NCI-H2029 (cell line): ENCODE measurements around the gene ATG5.

Experiments used
- DNase-seq: peaks from one replicate; lab custom pipeline; 2025; lab: John Stamatoyannopoulos, UW

ATG5 gene

DNA sequence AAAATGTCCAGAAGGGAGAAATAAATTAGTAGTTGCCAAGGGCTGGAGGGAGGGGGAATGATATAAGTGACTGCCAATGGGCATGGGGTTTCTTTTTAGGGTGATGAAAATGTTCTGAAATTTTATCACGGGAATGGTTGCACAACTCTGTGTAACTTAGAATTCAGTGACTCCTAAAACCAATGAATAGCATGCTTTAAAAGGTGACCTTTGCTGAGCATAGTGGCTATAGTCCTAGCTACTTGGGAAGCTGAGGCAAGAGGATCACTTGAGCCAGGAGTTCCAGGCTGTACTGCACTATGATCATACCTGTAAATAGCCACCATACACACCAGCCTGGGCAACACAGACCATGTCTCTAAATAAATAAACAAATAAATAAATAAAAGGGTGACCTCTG lies 109.0 kb downstream of the ATG5 start:
- no peak for DNase-seq

DNA sequence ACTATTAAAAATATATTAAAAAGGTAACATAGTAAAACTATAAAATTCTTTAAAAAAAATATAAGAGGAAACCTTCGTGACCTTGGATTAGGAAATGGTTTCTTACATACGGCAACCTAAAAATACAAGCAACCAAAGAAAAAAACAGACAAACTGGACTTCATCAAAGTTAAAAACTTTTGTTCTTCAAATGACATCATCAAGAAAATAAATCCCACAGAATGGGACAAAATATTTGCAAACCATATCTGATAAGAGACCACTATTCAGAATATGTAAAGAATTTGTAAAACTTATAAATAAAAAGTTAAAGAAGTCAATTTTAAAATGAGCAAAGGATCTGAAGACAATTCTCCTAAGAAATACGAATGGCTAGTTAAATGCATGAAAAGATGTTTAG lies 110.0 kb downstream of the ATG5 start:
- DNase-seq: no peak

GRCh38 chr6:106214531-106214930 lies 111.0 kb downstream of the ATG5 start:
- no peak for DNase-seq

- no peak for DNase-seq
These were observed 111.8 kb downstream of the ATG5 start for GRCh38 chr6:106213660-106214289.

DNA sequence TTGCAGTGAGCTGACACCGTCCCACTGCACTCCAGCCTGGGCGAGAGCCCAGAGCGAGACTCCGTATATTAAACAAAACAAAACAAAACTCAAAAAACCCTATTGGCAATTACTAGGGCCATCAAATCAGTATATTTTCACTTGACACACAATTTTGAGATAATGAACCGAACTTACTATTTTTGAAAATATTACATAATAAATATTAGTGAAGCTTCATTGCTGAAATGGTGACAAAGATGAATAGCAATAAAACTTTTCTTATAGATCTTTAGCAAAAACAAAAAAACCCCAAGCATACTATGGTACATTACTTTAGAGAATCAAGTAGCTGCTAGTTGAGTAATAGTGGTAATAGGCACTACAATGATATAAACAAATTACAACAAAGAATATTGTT lies 113.0 kb downstream of the ATG5 start:
- no peak for DNase-seq

DNA sequence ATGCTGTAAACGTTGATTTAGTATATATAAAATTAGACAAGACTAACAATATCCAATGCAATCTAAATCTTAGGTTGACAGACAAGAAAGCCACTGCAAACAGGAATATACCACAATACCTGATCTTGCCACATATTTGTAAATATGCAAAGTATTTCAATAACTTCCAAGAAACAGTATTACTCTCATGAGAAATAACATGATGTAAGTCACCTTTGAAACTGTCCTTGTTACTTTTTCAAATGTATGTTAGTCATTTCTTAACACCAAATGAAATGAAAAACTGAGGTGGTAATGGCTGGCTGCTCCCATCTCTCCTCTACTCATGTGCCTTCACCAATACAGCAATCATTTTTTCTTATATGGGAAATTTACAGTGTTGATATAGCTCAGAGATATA lies 118.7 kb downstream of the ATG5 start:
- no peak for DNase-seq

GRCh38 chr6:106204961-106205360 lies 120.6 kb downstream of the ATG5 start:
- no peak for DNase-seq

DNA sequence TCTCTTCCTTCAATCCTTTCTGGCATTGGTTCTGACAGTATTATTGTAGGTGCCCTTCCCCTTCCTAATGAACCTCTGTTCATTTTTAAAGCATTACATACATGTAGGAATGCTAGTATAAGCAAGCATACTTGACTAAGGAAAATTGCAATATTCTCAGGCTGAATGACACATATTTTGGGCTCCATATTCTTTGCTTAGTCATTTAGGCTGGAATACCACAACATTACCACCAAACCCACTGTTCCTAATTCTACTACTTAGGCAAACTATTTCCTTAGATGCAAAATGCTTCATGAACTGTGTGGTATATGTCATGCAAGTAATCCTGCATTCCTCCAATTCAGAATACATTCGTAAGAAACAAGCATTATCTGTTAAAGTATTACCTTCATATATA lies 125.6 kb downstream of the ATG5 start:
- DNase-seq: no peak

GRCh38 chr6:106199331-106199730 lies 126.2 kb downstream of the ATG5 start:
- DNase-seq: no peak

GRCh38 chr6:106197441-106197840 lies 128.1 kb downstream of the ATG5 start:
- DNase-seq: no peak

GRCh38 chr6:106194949-106195921 lies 130.3 kb downstream of the ATG5 start:
- DNase-seq: no peak

DNA sequence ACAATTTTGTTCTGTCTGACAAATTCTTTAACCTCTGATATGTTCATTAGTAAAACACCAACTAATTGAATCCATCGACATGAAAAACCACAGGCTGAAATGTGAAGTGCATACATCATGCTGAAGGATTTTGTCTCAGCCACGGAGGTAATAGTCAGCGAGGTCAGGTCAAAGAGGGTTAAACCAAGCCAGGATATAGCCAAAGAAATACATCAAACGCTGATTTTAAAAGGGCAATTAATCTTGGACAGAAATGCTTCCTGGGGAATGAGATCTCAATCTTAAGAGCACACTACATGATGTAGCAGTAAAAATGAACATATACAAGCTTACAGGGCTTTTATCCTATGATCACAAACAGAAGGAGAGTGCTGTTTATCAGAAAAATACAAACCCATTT lies 132.7 kb downstream of the ATG5 start:
- DNase-seq: no peak

DNA sequence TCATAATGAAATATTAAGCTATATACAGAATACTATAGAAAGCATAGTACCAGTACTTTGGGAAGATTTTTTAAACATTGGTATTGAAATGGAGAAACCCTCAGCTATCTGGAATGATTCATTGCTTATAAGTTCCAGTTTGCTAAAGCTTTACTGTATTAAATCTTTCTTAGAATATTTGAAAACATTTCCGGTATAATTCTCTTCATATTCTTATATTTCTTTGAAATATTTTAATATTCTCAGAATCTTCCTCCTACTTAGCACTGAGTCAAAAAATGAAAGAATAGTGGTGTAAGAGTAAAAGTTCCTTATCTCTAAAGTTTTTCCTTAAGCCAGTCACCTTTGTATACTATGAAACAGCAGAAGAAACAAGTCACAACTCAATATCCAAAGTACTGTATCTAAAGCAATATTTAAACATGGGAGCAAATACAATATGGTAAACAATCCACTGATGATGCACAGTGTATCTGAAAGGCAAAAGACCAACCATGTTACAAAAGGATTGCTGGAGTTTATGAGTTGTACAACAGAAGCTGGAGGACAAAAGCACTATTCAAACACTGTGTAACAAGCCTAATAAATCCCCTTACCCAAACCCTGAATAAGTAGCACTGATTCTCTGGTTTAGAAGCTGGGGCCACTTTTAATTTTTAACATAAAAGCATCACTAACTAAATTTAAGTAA lies 137.3 kb downstream of the ATG5 start:
- no peak for DNase-seq

GRCh38 chr6:106187424-106187982 lies 138.1 kb downstream of the ATG5 start:
- peak; percentile 4 for DNase-seq

- no peak for DNase-seq
These were observed 138.8 kb downstream of the ATG5 start for GRCh38 chr6:106186714-106187113.

DNA sequence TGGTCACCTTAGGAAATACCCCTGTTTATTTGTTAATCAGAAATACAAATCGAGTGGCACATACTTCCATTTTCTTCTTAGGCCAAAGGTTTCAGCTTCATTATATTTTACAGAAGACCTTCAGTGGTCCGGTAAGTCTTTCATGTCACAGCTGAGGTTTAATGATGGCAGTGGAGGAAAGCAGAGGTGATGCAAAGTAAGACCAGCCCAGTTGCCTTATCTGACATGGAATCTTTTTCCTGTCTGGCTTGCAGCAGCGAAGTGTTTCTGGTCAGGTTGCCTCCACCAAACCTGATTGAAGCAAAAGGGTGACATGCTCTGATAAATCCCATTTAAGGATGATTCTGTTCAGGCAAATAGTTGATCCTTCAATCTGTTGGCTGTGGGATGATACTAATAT lies 139.4 kb downstream of the ATG5 start:
- DNase-seq: no peak

GRCh38 chr6:106185615-106186014 lies 139.9 kb downstream of the ATG5 start:
- no peak for DNase-seq

- DNase-seq: no peak
These were observed 140.9 kb downstream of the ATG5 start for GRCh38 chr6:106184629-106185028.

DNA sequence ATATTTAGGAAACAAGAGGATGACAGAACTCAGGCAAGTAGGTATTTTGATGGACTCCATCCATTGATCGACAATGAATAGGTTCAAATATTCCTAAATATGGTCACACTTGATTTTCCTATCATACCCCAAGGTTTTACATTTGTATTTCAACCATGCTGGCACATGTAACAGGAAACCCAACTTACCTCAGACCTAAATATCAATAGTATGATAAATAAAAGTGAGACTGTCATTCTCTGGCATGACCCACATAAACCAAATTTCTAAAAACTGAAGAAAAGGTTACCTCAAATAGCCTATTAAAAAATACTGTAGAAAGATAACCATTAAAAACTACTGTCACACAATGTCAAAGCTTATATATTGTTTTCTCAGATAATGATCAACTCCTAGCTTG lies 142.1 kb downstream of the ATG5 start:
- no peak for DNase-seq

- no peak for DNase-seq
These were observed 143.1 kb downstream of the ATG5 start for GRCh38 chr6:106182455-106182854.

DNA sequence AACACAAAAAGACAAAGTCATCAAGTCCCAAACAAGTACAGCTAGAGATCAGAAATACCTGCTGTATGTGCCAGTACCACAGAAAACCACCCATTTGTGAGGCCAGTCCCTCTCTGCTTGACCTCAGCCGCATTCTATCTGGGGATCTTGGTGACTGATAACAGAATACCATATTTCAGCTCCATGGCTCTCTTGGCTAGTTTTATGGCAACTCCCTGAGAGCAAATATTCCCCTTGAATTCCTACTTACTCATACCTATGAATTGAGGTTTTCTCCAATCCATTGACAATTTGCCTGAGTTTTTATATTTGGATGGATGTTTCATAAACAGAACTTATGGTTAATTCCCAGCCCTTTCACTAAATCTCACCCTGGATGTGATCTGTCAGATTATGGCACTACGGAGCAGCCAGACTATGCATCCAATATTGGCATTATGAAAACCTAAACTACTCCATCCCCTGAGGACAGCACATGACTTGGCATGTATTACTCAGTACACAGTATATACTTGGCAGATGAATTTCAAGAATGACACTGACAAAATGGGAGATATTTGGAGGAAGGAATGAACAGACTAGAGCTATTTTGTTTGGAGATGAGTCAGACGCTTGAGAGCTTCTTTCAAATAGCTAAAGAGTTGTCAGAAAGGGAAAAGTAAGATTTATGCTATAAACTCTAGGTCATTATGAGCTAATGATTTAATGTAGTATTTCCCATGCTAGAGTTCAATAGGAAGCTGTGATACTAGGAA lies 143.7 kb downstream of the ATG5 start:
- DNase-seq: no peak

DNA sequence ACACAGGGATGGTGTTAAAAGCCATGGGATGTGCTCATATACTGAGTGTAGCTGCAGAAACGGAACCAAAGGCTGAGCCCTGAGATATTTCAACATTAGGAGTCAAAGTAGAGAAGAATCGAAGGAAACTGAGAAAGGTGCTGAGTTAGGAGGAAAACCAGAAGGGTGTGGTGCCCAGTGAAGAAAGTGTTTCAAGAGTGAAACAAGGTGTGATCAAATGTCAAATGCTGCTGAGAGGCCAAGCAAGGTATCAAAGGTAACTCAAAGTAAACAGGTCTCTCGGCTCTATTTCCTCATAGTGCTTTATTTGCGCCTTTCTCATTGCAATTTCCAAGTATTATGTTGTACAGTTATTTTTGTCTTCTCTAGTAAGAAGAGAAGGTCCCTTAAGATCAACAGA lies 145.4 kb downstream of the ATG5 start:
- DNase-seq: no peak
